ENCODE measurements around the gene LTA. TPM values are rescaled to one million over a fixed set of nuclear protein-coding genes. Genes with fewer than 3 reads are reported as not detected.

LTA gene
- total RNA-seq, 1 experiment from 2014 or later, result not detected

- Histone ChIP-seq H2BK12ac (ENCODE audit: insufficient read length, low read depth, low read length) (no peak overlapping the region), H3T11ph (ENCODE audit: low read length) (no peak overlapping the region), H3K9me3 (ENCODE audit: control insufficient read depth, low read depth, low read length) (no peaks in the 10 kb centered on the region), H4K5ac (ENCODE audit: insufficient read length, low read depth, low read length) (no peak overlapping the region), H4K20me1 (ENCODE audit: control insufficient read depth, insufficient read depth, insufficient read length) (no peaks in the 10 kb centered on the region), H2BK5ac (ENCODE audit: insufficient read length, low read length) (no peak overlapping the region), H3K14ac (ENCODE audit: insufficient read depth, low read length) (no peak overlapping the region), H2AFZ (ENCODE audit: low read length) (no peak overlapping the region), H3K79me2 (ENCODE audit: insufficient read depth, low read length) (no peaks in the 10 kb centered on the region), H3K23ac (ENCODE audit: insufficient read length, low read depth, low read length) (no peak overlapping the region), H2BK15ac (ENCODE audit: low read depth, low read length) (no peak overlapping the region), H2BK20ac (ENCODE audit: low read depth, low read length, poor library complexity, severe bottlenecking) (no peak overlapping the region), H4K8ac (replicated peaks; ENCODE audit: insufficient read length, low read depth, low read length) (no peak overlapping the region), H2BK120ac (ENCODE audit: low read depth, low read length, poor library complexity, severe bottlenecking) (no peak overlapping the region), H3K4me2 (ENCODE audit: insufficient read depth, insufficient read length, low read length) (no peak overlapping the region), H3K4me1 (ENCODE audit: insufficient read depth, low read length) (peaks cover 2% of the 10 kb centered on the region; the same call in 1 of the 2 replicates), H3K79me1 (ENCODE audit: insufficient read depth, low read depth, low read length, poor library complexity, severe bottlenecking) (no peaks in the 10 kb centered on the region), H3K9ac (ENCODE audit: extremely low read depth, insufficient read length, low read length) (no peak overlapping the region), H3K56ac (ENCODE audit: insufficient read length, low read depth, low read length) (no peak overlapping the region), H3K23me2 (ENCODE audit: insufficient read length, low read depth, low read length, poor library complexity, severe bottlenecking) (peaks cover 11% of the 10 kb centered on the region), H3K4ac (ENCODE audit: low read depth, low read length) (no peak overlapping the region), H3K18ac (ENCODE audit: insufficient read length, low read depth, low read length) (no peak overlapping the region), H4K91ac (ENCODE audit: insufficient read length, low read depth, low read length) (no peak overlapping the region), H3K27ac (ENCODE audit: insufficient read length, low read depth, low read length) (no peak overlapping the region), H2AK5ac (ENCODE audit: insufficient read length, low read length) (no peak overlapping the region), H3K27me3 (ENCODE audit: insufficient read depth, low read length) (no peaks in the 10 kb centered on the region)
- H3K36me3 Mint-ChIP-seq (ENCODE audit: insufficient read depth in 1 of 3, low read depth in 3 of 3), result no peaks in the 10 kb centered on the region
- WGBS (ENCODE audit: extremely low coverage, insufficient read length, low lambda C conversion rate), result no CpG with 5 or more reads among the region's 3 CpGs
- no peaks in the 10 kb centered on the region; a peak in 2 of 5 replicates for H3K9me3 Mint-ChIP-seq
- DNase-seq, result no peak
- peaks cover 37 to 41% of the 10 kb centered on the region in 2 experiments for H3K4me1 Mint-ChIP-seq
- H3K4me3 Mint-ChIP-seq, result no peak overlapping the region
- no peak overlapping the region for H3K27ac Mint-ChIP-seq
- peaks cover 47% of the 10 kb centered on the region for H3K27me3 Mint-ChIP-seq (ENCODE audit: low read depth)
- no peak for TF ChIP-seq CTCF (conservative IDR thresholded peaks at IDR 0.05)
Observed at GRCh38 chr6:31577579-31577966, 5.5 kb downstream of the LTA start.

All from H9 (cell line).